Effector memory CD4-positive, alpha-beta T cell (primary cell): Measurements from ENCODE around the gene RNFT2.

Source experiments
- DNase-seq, 3 donors: peaks; one replicate each; pipeline ENCODE4 v3.0.0-alpha.2; 2020
- H3K27ac ChIP-seq: 2 replicates; pipeline ENCODE4 v1.7.0; 2013; ENCODE audit warnings: mild to moderate bottlenecking, low read length, moderate library complexity; ENCODE audit not compliant: insufficient read depth, poor library complexity, severe bottlenecking
- H3K27me3 ChIP-seq: replicated peaks from 2 replicates; pipeline ENCODE4 v1.7.0; 2013; ENCODE audit warnings: mild to moderate bottlenecking, low read length; ENCODE audit not compliant: insufficient read depth, control insufficient read depth, poor library complexity, severe bottlenecking
- H3K36me3 ChIP-seq: 2 replicates; pipeline ENCODE4 v1.7.0; 2013; ENCODE audit warnings: mild to moderate bottlenecking, low read length, moderate library complexity; ENCODE audit not compliant: control insufficient read depth, insufficient read depth
- H3K4me1 ChIP-seq: 2 replicates; pipeline ENCODE4 v1.7.0; 2013; ENCODE audit warnings: low read length, mild to moderate bottlenecking; ENCODE audit not compliant: control insufficient read depth, insufficient read depth, poor library complexity, severe bottlenecking
- H3K4me3 ChIP-seq: 2 replicates; pipeline ENCODE4 v1.7.0; 2013; ENCODE audit warnings: low read length, low read depth, mild to moderate bottlenecking; ENCODE audit not compliant: insufficient read depth, poor library complexity, severe bottlenecking
- H3K9me3 ChIP-seq: 2 replicates; pipeline ENCODE4 v1.7.0; 2013; ENCODE audit warnings: mild to moderate bottlenecking, low read length, moderate library complexity; ENCODE audit not compliant: control insufficient read depth

Gene RNFT2

DNA sequence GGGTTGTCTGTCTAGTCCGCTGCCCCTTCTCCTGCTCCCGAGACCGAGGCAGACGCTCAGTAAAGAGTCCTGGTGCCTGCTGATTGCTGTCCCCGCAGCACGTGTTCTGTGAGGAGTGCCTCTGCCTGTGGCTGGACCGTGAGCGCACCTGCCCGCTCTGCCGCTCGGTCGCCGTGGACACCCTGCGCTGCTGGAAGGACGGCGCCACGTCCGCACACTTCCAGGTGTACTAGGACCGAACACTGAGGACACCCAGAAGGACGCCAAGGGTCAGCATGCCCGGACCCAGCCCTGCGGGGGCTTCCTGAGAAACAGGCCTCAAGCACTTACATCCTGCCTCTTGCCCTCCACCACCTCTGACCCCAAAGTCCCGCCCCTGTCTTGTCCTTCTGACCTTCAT is 111.1 kb downstream of the RNFT2 start:
- H3K4me3 ChIP-seq = no peak overlapping the region
- no peaks in the 10 kb centered on the region for H3K27me3 ChIP-seq
- no peak overlapping the region for H3K27ac ChIP-seq
- no peaks in the 10 kb centered on the region for H3K9me3 ChIP-seq
- H3K4me1 ChIP-seq = no peaks in the 10 kb centered on the region
- H3K36me3 ChIP-seq = no peaks in the 10 kb centered on the region
- no peak for DNase-seq

- Histone ChIP-seq H3K4me1 (no peaks in the 10 kb centered on the region), H3K27me3 (no peaks in the 10 kb centered on the region), H3K4me3 (no peak overlapping the region), H3K9me3 (no peaks in the 10 kb centered on the region), H3K36me3 (no peaks in the 10 kb centered on the region), H3K27ac (no peak overlapping the region)
- DNase-seq = no peak
These were observed 114.2 kb downstream of the RNFT2 start for GRCh38 chr12:116852303-116852702.

GRCh38 chr12:116853507-116853906 is 115.4 kb downstream of the RNFT2 start:
- DNase-seq = no peak
- Histone ChIP-seq H3K27me3 (no peaks in the 10 kb centered on the region), H3K9me3 (no peaks in the 10 kb centered on the region), H3K27ac (no peak overlapping the region), H3K36me3 (no peaks in the 10 kb centered on the region), H3K4me3 (no peak overlapping the region), H3K4me1 (no peaks in the 10 kb centered on the region)

DNA sequence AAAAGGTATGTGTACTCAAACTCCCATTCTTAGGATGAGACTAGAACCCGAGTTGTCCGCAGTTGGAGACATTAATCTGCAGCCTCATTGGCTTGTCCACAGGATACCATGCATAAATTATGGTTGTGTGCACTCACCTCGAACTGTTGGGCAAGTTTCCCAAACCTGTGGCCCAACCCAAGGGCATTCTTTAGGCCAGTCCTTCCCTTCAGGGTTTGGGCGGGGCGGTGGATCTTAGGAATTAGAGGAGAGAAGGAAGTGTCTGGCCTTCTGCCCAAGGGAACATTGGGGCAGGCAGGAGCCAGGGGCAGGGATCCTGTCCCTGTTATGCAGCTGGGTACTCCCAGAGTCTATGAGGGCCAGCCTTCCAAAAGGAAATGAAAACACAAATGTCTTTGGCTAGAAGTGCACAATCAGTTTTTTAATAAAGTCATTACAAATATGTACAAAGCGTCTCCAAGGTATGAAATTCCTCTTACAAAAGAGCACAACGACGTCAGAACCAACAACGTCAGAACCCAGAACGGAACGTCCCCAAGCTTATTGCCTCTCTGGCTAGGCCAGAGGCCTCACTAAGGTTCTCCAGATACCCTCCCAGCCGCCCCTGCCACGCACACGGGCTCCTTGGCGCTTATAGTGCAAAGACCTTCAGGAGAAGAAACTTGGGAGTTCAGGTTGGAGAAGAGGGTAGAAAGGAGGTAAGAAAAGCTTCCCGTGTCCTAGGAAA is 117.8 kb downstream of the RNFT2 start:
- H3K36me3 ChIP-seq = no peaks in the 10 kb centered on the region
- H3K27me3 ChIP-seq = no peaks in the 10 kb centered on the region
- H3K9me3 ChIP-seq = no peaks in the 10 kb centered on the region
- no peak for DNase-seq
- no peak overlapping the region for H3K4me3 ChIP-seq
- H3K27ac ChIP-seq = no peak overlapping the region
- H3K4me1 ChIP-seq = no peaks in the 10 kb centered on the region

DNA sequence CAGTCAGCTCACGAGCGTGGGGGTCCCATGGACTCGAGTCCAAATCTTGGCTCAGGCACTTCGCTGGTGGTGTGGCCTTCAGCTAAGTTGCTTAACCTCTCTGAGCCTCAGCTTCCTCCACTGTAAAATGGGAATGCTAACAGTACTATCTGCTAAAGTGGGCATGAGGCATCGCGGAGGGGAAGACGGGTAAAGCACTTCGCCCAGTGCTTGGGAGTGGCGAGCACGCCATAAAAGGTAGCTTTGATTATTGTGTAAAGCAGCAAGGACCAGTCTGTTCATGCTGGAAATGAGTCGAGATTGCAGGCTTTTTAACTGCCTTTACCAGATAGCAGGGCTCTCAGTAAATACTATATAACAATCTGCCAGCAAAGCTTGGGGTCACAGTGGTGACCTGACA is 118.6 kb downstream of the RNFT2 start:
- Histone ChIP-seq H3K27me3 (no peaks in the 10 kb centered on the region), H3K27ac (no peak overlapping the region), H3K4me1 (peaks cover 3% of the 10 kb centered on the region), H3K36me3 (no peaks in the 10 kb centered on the region), H3K4me3 (no peak overlapping the region), H3K9me3 (no peaks in the 10 kb centered on the region)
- DNase-seq = no peak

DNA sequence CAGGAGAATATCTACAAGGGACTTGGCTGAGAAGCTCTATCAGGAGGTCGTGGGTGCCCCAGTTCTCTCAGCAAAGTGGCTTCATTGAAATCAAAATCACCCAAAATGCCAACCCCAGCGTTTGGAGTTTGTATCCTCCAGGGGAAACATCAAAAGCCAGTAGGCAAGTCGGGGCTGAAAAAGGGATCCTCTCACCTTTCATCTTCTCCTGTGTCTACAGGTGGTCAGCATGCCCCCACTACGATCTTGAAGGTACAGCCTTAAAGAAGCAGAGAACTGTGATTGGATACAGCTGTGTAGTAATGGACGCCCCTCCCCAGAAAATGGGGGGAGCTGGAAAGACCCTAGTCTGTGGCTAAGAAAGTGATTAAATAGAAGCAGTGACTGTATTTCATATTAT is 121.0 kb downstream of the RNFT2 start:
- Histone ChIP-seq H3K4me1 (peaks cover 4% of the 10 kb centered on the region), H3K27ac (no peak overlapping the region), H3K4me3 (no peak overlapping the region), H3K9me3 (no peaks in the 10 kb centered on the region), H3K27me3 (no peaks in the 10 kb centered on the region), H3K36me3 (no peaks in the 10 kb centered on the region)
- DNase-seq = no peak

DNA sequence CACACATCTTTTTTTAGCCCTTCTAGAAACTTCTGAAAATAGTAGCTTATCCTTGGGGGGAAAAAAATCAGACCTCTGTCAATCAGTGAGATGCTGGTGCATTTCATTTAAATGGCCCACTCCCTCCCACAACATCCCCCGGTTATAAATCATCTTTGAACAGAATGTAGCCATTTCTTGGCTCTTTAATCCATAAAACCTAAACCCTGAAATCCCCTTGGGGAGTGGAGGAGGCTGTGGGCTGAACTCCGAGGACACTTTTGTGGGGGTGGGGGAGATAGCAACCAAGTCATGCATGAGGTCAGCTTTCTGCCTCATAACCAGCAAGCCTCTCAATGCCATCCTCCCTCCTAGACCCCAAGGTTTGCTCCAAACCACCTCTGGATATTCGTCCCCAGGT is 122.1 kb downstream of the RNFT2 start:
- no peak overlapping the region for H3K27ac ChIP-seq
- no peaks in the 10 kb centered on the region for H3K9me3 ChIP-seq
- DNase-seq = no peak
- H3K4me1 ChIP-seq = peaks cover 4% of the 10 kb centered on the region
- no peaks in the 10 kb centered on the region for H3K27me3 ChIP-seq
- H3K4me3 ChIP-seq = no peak overlapping the region
- no peaks in the 10 kb centered on the region for H3K36me3 ChIP-seq

DNA sequence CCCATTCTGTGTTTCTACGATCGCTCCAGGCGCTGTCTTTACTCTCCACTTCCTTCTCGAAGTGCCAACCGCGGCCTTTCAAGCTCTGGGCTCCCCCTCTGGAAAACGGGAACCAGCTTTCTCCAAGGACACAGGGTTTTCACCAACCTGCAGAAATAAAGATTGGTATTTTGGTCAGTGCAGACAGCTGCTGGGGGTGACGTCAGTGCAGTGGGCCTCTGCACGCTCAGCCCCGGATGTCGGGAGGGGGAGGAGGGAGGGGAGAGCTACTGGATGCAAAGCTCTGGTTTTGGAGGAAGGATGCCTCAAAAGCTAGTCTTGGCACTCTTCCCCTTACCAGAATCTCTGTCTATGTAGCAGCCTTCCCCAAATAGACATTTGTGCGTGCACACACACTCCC is 123.2 kb downstream of the RNFT2 start:
- DNase-seq = no peak
- Histone ChIP-seq H3K4me3 (no peak overlapping the region), H3K27ac (no peak overlapping the region)

GRCh38 chr12:116862167-116862566 is 124.1 kb downstream of the RNFT2 start:
- Histone ChIP-seq H3K9me3 (no peaks in the 10 kb centered on the region), H3K36me3 (no peaks in the 10 kb centered on the region), H3K4me1 (peaks cover 4% of the 10 kb centered on the region), H3K27ac (no peak overlapping the region), H3K27me3 (no peaks in the 10 kb centered on the region), H3K4me3 (no peak overlapping the region)
- DNase-seq = no peak

More for the DNA sequence above, 123.2 kb downstream of the RNFT2 start:
- no peaks in the 10 kb centered on the region for H3K9me3 ChIP-seq
- no peaks in the 10 kb centered on the region for H3K36me3 ChIP-seq
- H3K27me3 ChIP-seq = no peaks in the 10 kb centered on the region
- peaks cover 4% of the 10 kb centered on the region for H3K4me1 ChIP-seq

- no peak overlapping the region for H3K4me3 ChIP-seq
- no peaks in the 10 kb centered on the region for H3K9me3 ChIP-seq
- peaks cover 4% of the 10 kb centered on the region for H3K4me1 ChIP-seq
- H3K27me3 ChIP-seq = no peaks in the 10 kb centered on the region
- DNase-seq = no peak
- no peaks in the 10 kb centered on the region for H3K36me3 ChIP-seq
- no peak overlapping the region for H3K27ac ChIP-seq
These were observed 125.2 kb downstream of the RNFT2 start for GRCh38 chr12:116863275-116863767.
